Esophagus squamous epithelium (tissue), 5 donors: ENCODE data around the gene NBL1. TPM values are rescaled to one million over a fixed set of nuclear protein-coding genes. Genes with fewer than 3 reads are reported as not detected.

Source experiments
- DNase-seq: peaks from one replicate; lab custom pipeline; 2025; lab: John Stamatoyannopoulos, UW
- H3K27ac ChIP-seq, 4 donors: fragments of 200-600 bp; sonication (generic); one replicate each; pipeline ENCODE4 v1.5.1; 2016 to 2019; ENCODE audit warnings: mild to moderate bottlenecking in 1 of 4
- H3K27me3 ChIP-seq, 4 donors: fragments of 200-600 bp; sonication (generic); 1 replicate in 3 of 4; 2 replicates in 1 of 4; pipeline versions ENCODE4 v1.5.1 to v1.6.0; 2017 to 2021; ENCODE audit warnings: antibody characterized with exemption in 1 of 4
- H3K36me3 ChIP-seq, 3 donors: fragments of 200-600 bp; sonication (generic); one replicate each; pipeline ENCODE4 v1.5.1; 2016 to 2019
- H3K4me1 ChIP-seq, 3 donors: fragments of 200-600 bp; sonication (generic); one replicate each; pipeline ENCODE4 v1.5.1; 2017 to 2019
- H3K4me3 ChIP-seq, 4 donors: fragments of 200-600 bp; sonication (generic); 1 replicate in 3 of 4; 2 replicates in 1 of 4; pipeline ENCODE4 v1.5.1; 2016 to 2019; ENCODE audit warnings: mild to moderate bottlenecking in 2 of 4, moderate library complexity in 1 of 4
- H3K9me3 ChIP-seq, 3 donors: fragments of 200-600 bp; sonication (generic); one replicate each; pipeline ENCODE4 v1.5.1; 2016 to 2019
- CTCF ChIP-seq, 6 experiments: fragments of 450-650 bp in 4 of 6; fragments of 200-600 bp in 2 of 6; sonication (generic) in 2 of 6; IDR thresholded peaks; one replicate each; pipeline ENCODE4 v1.5.1; 2016 to 2019; ENCODE audit warnings: antibody characterized with exemption in 6 of 6, mild to moderate bottlenecking in 4 of 6, moderate library complexity in 4 of 6
- POLR2A ChIP-seq, 4 donors: fragments of 450-650 bp; IDR thresholded peaks; one replicate each; pipeline ENCODE4 v1.6.1; 2017; ENCODE audit warnings: antibody characterized with exemption in 4 of 4, mild to moderate bottlenecking in 4 of 4, moderate library complexity in 3 of 4
- WGBS, 2 donors: methylation state at CpG; one replicate each; pipeline ENCODE4 v1.1.5; 2018; 5-methylcytosine and 5-hydroxymethylcytosine counted together
- intact Hi-C: fragments of 100-400 bp; cut with DNase I; formaldehyde crosslinking; loops from one replicate; pipeline ENCODE4 v1.15.0; 2022
- total RNA-seq, 4 donors: library from RNA; depleted of rRNA; stranded (reverse); fragments of >200 nt; gene quantifications; one replicate each; pipeline ENCODE4 v1.1.0, GENCODE V29; 2016
- donor health status: DM: yes; HTN: yes; CAD: no.

NBL1 gene
- total RNA-seq, 4 donors from 2014 or later, result 67.8 to 170 (median 95.1) TPM

GRCh38 chr1:19676438-19676922, 32.4 kb downstream of the NBL1 start:
- Histone ChIP-seq H3K27me3 (peaks cover 0 to 33% (median 0%) of the 10 kb centered on the region in 4 donors), H3K4me3 (no peak overlapping the region), H3K4me1 (no peaks in the 10 kb centered on the region), H3K36me3 (no peaks in the 10 kb centered on the region), H3K27ac (no peak overlapping the region), H3K9me3 (no peaks in the 10 kb centered on the region)
- intact Hi-C loops, result no loop called here
- DNase-seq, result no peak
- TF ChIP-seq CTCF (IDR thresholded peaks at IDR 0.05) (no peak), POLR2A (IDR thresholded peaks at IDR 0.05) (no peak)
- WGBS, 2 donors, result 16 to 24% methylated on average over 12 to 13 of the region's 13 CpGs

GRCh38 chr1:19678493-19678892, 34.4 kb downstream of the NBL1 start:
- peaks cover 0 to 21% (median 0%) of the 10 kb centered on the region in 4 donors for H3K27me3 ChIP-seq
- no peak for DNase-seq
- H3K9me3 ChIP-seq, result no peaks in the 10 kb centered on the region
- TF ChIP-seq CTCF (IDR thresholded peaks at IDR 0.05) (no peak), POLR2A (IDR thresholded peaks at IDR 0.05) (no peak)
- no peaks in the 10 kb centered on the region for H3K4me1 ChIP-seq
- H3K36me3 ChIP-seq, result peaks cover 0 to 15% (median 0%) of the 10 kb centered on the region in 3 donors
- no peak overlapping the region for H3K4me3 ChIP-seq
- no peak overlapping the region for H3K27ac ChIP-seq
- intact Hi-C loops, result no loop called here
- WGBS, 2 donors, result 45 to 80% methylated on average over 1 to 4 of the region's 11 CpGs

GRCh38 chr1:19678931-19679453, 34.9 kb downstream of the NBL1 start:
- intact Hi-C loops, result no loop called here

GRCh38 chr1:19679691-19680090, 35.6 kb downstream of the NBL1 start:
- Histone ChIP-seq H3K27ac (no peak overlapping the region), H3K4me3 (no peak overlapping the region), H3K4me1 (no peaks in the 10 kb centered on the region), H3K27me3 (peaks cover 0 to 16% (median 0%) of the 10 kb centered on the region in 4 donors), H3K36me3 (peaks cover 0 to 19% (median 0%) of the 10 kb centered on the region in 3 donors), H3K9me3 (no peaks in the 10 kb centered on the region)
- 52 to 82% methylated on average over 2 to 4 of the region's 4 CpGs for WGBS, 2 donors
- intact Hi-C loops, result no loop called here
- no peak for DNase-seq
- TF ChIP-seq CTCF (IDR thresholded peaks at IDR 0.05), result no peak
- no peak for TF ChIP-seq POLR2A (IDR thresholded peaks at IDR 0.05)

More at GRCh38 chr1:19678931-19679453, 34.9 kb downstream of the NBL1 start:
- no peaks in the 10 kb centered on the region for H3K4me1 ChIP-seq
- H3K9me3 ChIP-seq, result no peaks in the 10 kb centered on the region
- peaks cover 0 to 15% (median 0%) of the 10 kb centered on the region in 3 donors for H3K36me3 ChIP-seq
- DNase-seq, result no peak
- no CpG with 5 or more reads among the region's 34 CpGs for WGBS, 2 donors
- peaks cover 0 to 21% (median 0%) of the 10 kb centered on the region in 4 donors for H3K27me3 ChIP-seq
- H3K27ac ChIP-seq, result no peak overlapping the region
- TF ChIP-seq CTCF (IDR thresholded peaks at IDR 0.05) (no peak), POLR2A (IDR thresholded peaks at IDR 0.05) (no peak)
- H3K4me3 ChIP-seq, result no peak overlapping the region

- Histone ChIP-seq H3K9me3 (no peaks in the 10 kb centered on the region), H3K4me3 (no peak overlapping the region), H3K4me1 (no peaks in the 10 kb centered on the region), H3K36me3 (peaks cover 0 to 28% (median 0%) of the 10 kb centered on the region in 3 donors), H3K27ac (no peak overlapping the region), H3K27me3 (peaks cover 0 to 8% (median 0%) of the 10 kb centered on the region in 4 donors)
- no peak for DNase-seq
- WGBS, 2 donors, result 69 to 96% methylated on average over 3 to 4 of the region's 7 CpGs
- no peak for TF ChIP-seq CTCF (IDR thresholded peaks at IDR 0.05)
- no peak for TF ChIP-seq POLR2A (IDR thresholded peaks at IDR 0.05)
- intact Hi-C loops, result no loop called here
These were observed 36.5 kb downstream of the NBL1 start for GRCh38 chr1:19680644-19681043.
